IPS-15b (cell line): ENCODE data around the gene EXOC3L1.
A peak's percentile ranks its signal among the peaks of the same experiment; 100 is the strongest.

ENCODE experiments used
- H3K27me3 ChIP-seq: one replicate; pipeline ENCODE4 v1.6.1; 2013; ENCODE audit warnings: low read length; ENCODE audit not compliant: control insufficient read depth, insufficient read depth
- H3K36me3 ChIP-seq: one replicate; pipeline ENCODE4 v1.6.1; 2013; ENCODE audit warnings: low read length; ENCODE audit not compliant: control insufficient read depth, insufficient read depth
- H3K4me1 ChIP-seq: one replicate; pipeline ENCODE4 v1.6.1; 2013; ENCODE audit warnings: mild to moderate bottlenecking, low read length; ENCODE audit not compliant: control insufficient read depth, insufficient read depth
- H3K4me3 ChIP-seq: one replicate; pipeline ENCODE4 v1.5.1; 2013; ENCODE audit warnings: low read depth, low read length
- H3K9ac ChIP-seq: one replicate; pipeline ENCODE4 v1.6.1; 2013; ENCODE audit warnings: low read depth, mild to moderate bottlenecking, low read length
- H3K9me3 ChIP-seq: one replicate; pipeline ENCODE4 v1.6.1; 2013; ENCODE audit warnings: mild to moderate bottlenecking, low read length; ENCODE audit not compliant: control insufficient read depth, insufficient read depth

The EXOC3L1 gene

GRCh38 chr16:67154578-67155294 is 35.2 kb downstream of the EXOC3L1 start:
- Histone ChIP-seq H3K4me3 (peak overlapping the region; percentile 43), H3K27me3 (peaks cover 83% of the 10 kb centered on the region), H3K36me3 (no peaks in the 10 kb centered on the region), H3K9ac (no peak overlapping the region), H3K9me3 (no peaks in the 10 kb centered on the region), H3K4me1 (no peaks in the 10 kb centered on the region)

- H3K36me3 ChIP-seq = peaks cover 19% of the 10 kb centered on the region
- H3K27me3 ChIP-seq = peaks cover 53% of the 10 kb centered on the region
- no peaks in the 10 kb centered on the region for H3K9me3 ChIP-seq
- no peak overlapping the region for H3K9ac ChIP-seq
- H3K4me1 ChIP-seq = no peaks in the 10 kb centered on the region
- peak overlapping the region; percentile 75 for H3K4me3 ChIP-seq
Observed at GRCh38 chr16:67151431-67152097, 38.4 kb downstream of the EXOC3L1 start.

DNA sequence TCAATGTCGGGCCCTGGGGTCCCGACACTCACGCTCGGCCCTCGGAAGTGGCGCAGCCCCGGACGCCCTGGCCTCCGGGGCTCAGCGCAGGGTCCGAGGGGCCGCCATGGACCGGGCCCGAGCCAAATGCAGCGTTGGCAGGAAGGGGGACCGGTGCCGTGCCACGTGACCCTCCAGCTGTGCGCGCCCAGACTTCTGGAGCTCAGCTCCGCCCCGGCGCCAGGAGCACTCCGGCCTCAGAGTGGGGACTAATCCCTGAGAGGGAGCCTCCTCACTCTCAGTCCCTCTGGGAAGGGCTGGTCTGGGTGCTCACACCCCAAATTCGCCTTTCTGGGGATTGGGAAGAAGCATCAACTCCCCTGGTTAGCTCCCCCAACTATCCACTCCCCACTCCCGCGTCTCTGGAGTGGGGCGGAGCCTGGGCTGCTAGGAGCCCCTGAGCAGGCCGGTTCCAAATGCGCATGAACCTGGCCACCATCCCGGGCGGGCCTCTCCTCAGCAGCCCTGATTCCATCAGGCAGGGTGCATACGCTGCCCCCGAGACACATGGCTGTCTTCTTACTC is 39.0 kb downstream of the EXOC3L1 start, which contains the start of gene B3GNT9:
B3GNT9 (minus strand) TSS at position 166 of the 564 bp plus-strand sequence. CDS start 513 bp downstream, outside the sequence.
- Histone ChIP-seq H3K9ac (peak within 1 kb of the TSS; percentile 24), H3K36me3 (peaks cover 26% of the 10 kb centered on the region), H3K27me3 (peaks cover 47% of the 10 kb centered on the region)

DNA sequence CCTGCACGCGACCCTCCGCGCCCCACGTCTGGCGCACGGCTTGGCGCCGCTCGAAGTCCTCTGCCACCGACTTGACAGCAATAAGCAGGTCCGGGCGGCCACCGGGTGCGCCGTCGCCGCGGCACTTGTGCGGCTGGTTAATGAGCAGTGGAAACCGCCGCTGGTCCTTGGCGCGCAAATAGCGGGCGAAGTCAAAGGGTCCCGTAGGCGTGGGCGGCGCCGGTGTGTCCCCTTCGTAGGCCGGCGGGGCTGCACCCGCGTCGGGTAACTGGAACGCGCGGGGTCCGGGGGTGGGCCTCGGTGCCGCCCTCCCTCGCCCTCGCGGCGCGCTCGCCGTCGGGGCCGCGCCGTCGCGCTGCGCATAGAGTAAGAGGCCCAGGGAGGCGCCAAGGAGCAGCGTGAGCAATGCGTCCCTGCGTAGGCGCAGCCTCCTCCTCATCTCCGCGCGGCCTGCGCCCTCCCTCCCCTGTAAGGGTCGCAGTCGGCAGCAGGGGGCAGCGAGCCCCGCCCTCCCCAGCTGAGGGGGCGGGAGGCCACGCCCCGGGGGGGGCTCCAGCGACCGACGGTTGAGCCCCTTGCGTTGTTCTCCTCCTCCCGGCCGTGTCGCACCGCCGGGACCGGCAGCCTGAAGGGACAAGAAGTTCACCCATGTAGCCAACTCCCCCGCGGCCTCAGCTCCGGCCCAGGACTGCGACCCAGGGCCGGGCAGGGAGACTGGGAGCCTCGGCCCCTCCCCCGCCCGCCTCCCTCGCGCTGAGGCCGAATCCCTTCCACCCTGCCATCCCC is 39.7 kb downstream of the EXOC3L1 start:
- H3K4me3 ChIP-seq = peak overlapping the region; percentile 75
- peaks cover 33% of the 10 kb centered on the region for H3K36me3 ChIP-seq
- H3K9me3 ChIP-seq = no peaks in the 10 kb centered on the region
- no peaks in the 10 kb centered on the region for H3K4me1 ChIP-seq
- H3K27me3 ChIP-seq = peaks cover 40% of the 10 kb centered on the region
- no peak overlapping the region for H3K9ac ChIP-seq

More for the DNA sequence above, 39.0 kb downstream of the EXOC3L1 start, which contains the start of gene B3GNT9:
- H3K4me1 ChIP-seq = no peaks in the 10 kb centered on the region
- peak within 1 kb of the TSS; percentile 75 for H3K4me3 ChIP-seq
- no peaks in the 10 kb centered on the region for H3K9me3 ChIP-seq

- Histone ChIP-seq H3K36me3 (peaks cover 36% of the 10 kb centered on the region), H3K27me3 (peaks cover 34% of the 10 kb centered on the region), H3K9ac (no peak overlapping the region), H3K4me3 (peak overlapping the region; percentile 75), H3K4me1 (no peaks in the 10 kb centered on the region), H3K9me3 (no peaks in the 10 kb centered on the region)
Observed at GRCh38 chr16:67149276-67150046, 40.5 kb downstream of the EXOC3L1 start.

DNA sequence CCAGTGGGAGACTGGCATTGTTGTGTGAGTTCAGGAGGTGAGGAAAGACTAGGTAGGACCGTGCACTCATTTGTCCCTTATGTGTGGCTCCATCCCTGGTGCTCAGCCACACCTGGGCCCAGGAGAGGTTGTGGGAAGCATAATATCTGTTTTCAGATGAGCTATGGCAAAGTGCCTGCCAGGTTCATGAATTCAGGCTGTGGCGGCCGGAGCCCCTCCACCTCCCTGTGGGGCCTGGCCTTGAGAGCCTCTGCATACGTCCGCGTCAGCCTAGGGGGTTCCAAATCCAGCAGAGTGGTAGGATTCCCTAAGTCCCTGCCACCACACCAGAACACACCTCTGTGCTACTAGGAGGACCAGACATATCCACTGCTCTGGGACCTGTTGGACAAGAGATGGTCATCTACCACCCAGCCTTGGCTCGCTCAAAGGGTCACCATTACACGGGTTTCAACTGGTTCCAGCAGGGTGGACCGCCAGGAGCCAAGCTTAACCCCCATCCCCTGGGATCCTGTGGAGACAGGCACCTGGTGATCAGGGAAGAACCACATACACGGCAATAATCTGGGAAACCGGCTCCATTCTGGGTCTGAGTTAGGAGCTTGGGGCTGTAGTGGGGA is 41.2 kb downstream of the EXOC3L1 start:
- Histone ChIP-seq H3K4me3 (peak overlapping the region; percentile 75), H3K9ac (no peak overlapping the region), H3K4me1 (no peaks in the 10 kb centered on the region), H3K27me3 (peaks cover 27% of the 10 kb centered on the region), H3K9me3 (no peaks in the 10 kb centered on the region), H3K36me3 (peaks cover 42% of the 10 kb centered on the region)

DNA sequence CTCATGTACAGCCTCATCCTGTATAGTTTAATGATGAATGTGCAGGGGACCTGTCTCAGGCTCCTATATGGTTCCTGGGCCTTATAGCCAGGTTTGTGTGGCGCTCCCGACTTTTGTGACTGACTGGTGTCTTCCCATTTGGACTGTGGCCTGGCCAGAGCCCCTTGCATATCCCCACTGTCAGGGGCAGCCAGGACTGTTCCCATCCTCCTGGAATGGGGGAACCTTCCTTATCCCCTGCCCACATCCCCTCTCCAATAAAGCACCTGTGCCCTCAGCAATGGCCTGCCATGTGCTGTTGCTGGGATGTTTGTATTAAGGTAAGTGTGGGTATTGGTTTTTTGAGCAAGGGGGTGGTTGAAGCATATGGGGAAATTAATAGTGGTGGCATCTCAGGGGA is 41.7 kb downstream of the EXOC3L1 start:
- Histone ChIP-seq H3K9me3 (no peaks in the 10 kb centered on the region), H3K9ac (no peak overlapping the region), H3K4me1 (no peaks in the 10 kb centered on the region), H3K4me3 (no peak overlapping the region), H3K36me3 (peaks cover 46% of the 10 kb centered on the region), H3K27me3 (peaks cover 22% of the 10 kb centered on the region)

- H3K9ac ChIP-seq = no peak overlapping the region
- peaks cover 15% of the 10 kb centered on the region for H3K27me3 ChIP-seq
- H3K36me3 ChIP-seq = peaks cover 53% of the 10 kb centered on the region
- H3K4me3 ChIP-seq = no peak overlapping the region
- H3K4me1 ChIP-seq = no peaks in the 10 kb centered on the region
- no peaks in the 10 kb centered on the region for H3K9me3 ChIP-seq
Observed at GRCh38 chr16:67147437-67148140, 42.3 kb downstream of the EXOC3L1 start.

GRCh38 chr16:67146523-67147357 is 43.2 kb downstream of the EXOC3L1 start:
- Histone ChIP-seq H3K9me3 (no peaks in the 10 kb centered on the region), H3K36me3 (peaks cover 56% of the 10 kb centered on the region), H3K27me3 (peaks cover 7% of the 10 kb centered on the region), H3K4me3 (no peak overlapping the region), H3K9ac (no peak overlapping the region), H3K4me1 (no peaks in the 10 kb centered on the region)

DNA sequence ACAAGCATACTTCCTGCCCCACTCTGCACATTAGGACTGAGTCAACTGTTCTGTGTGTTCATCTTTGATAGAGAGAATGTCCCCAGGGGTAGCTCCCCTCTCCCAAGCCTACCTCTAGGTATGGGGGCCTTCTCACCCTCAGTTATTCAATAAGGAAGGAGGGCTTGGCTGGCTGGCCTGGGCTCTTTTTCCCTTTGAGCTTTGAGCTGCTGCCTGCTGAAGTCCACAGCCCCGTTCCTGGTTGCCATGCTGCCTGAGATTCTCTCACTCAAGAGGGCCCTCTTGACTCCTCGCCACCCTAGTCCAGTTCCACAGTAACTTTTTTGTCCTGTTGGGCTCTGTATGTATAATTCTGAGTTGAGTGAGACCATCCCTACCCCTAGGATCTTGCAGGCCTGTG is 44.2 kb downstream of the EXOC3L1 start:
- H3K9ac ChIP-seq = no peak overlapping the region
- H3K36me3 ChIP-seq = peaks cover 63% of the 10 kb centered on the region
- H3K4me1 ChIP-seq = no peaks in the 10 kb centered on the region
- no peaks in the 10 kb centered on the region for H3K27me3 ChIP-seq
- H3K4me3 ChIP-seq = no peak overlapping the region
- no peaks in the 10 kb centered on the region for H3K9me3 ChIP-seq
